ENCODE results near the gene MAP3K7CL.

The MAP3K7CL gene

GRCh38 chr21:29168891-29169315 is 38.5 kb downstream of the MAP3K7CL start:
- no peak for DNase-seq (ENCODE audit: low read depth)

- DNase-seq (ENCODE audit: low read depth), result no peak
Measured at GRCh38 chr21:29170944-29171343, 40.5 kb downstream of the MAP3K7CL start.

GRCh38 chr21:29172282-29172681 is 41.8 kb downstream of the MAP3K7CL start:
- no peak for DNase-seq (ENCODE audit: low read depth)

DNA sequence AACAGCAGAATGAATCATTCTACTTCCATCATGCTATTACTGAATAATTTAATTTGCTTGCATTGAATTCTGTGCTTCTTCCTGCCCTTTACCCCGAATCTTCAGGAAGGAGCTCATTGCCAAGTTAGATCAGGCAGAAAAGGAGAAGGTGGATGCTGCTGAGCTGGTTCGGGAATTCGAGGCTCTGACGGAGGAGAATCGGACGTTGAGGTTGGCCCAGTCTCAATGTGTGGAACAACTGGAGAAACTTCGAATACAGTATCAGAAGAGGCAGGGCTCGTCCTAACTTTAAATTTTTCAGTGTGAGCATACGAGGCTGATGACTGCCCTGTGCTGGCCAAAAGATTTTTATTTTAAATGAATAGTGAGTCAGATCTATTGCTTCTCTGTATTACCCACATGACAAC is 44.2 kb downstream of the MAP3K7CL start:
- no peak for DNase-seq (ENCODE audit: low read depth)

- no peak for DNase-seq (ENCODE audit: low read depth)
Measured at GRCh38 chr21:29175408-29176134, 45.1 kb downstream of the MAP3K7CL start.

GRCh38 chr21:29176471-29177120 is 46.2 kb downstream of the MAP3K7CL start:
- no peak for DNase-seq (ENCODE audit: low read depth)

DNA sequence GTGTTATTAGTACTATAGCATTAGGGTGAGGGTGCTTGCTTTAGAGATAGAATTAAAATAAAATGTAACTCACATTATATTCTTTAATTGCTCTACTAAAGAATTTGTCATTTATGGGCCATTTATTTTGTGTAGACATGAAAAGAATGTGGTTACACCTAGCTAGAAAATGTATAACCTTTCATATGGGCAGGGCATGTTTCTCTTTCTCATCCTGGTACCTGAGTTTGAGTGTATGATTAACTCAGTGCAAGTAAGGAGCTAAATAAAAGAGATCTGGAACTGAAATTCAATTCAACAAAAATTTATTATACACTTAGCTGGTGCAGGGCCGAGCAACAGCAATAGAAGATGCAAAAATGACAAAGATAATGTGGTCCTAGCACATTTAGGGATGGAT is 47.4 kb downstream of the MAP3K7CL start:
- DNase-seq (ENCODE audit: low read depth), result no peak

DNA sequence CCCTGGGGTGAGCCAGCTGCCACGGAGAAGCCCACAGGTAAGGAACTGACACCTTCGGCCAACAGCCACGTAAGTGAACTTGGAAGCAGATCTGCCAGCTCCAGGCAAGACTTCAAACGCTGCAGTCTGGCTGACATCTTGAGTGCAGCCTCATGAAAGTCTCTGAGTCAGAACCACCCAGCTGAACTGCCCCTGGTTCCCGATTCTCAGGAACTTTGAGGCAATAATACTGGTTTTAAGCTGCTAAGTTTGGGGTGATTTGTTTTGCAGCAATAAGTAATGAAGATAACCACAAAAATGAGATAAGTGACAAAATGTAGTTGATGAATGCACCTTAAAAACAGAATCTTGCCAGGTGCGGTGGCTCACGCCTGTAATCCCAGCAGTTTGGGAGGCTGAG is 48.5 kb downstream of the MAP3K7CL start:
- DNase-seq (ENCODE audit: low read depth), result no peak

- no peak for DNase-seq (ENCODE audit: low read depth)
Measured at GRCh38 chr21:29179503-29179902, 49.1 kb downstream of the MAP3K7CL start.

DNA sequence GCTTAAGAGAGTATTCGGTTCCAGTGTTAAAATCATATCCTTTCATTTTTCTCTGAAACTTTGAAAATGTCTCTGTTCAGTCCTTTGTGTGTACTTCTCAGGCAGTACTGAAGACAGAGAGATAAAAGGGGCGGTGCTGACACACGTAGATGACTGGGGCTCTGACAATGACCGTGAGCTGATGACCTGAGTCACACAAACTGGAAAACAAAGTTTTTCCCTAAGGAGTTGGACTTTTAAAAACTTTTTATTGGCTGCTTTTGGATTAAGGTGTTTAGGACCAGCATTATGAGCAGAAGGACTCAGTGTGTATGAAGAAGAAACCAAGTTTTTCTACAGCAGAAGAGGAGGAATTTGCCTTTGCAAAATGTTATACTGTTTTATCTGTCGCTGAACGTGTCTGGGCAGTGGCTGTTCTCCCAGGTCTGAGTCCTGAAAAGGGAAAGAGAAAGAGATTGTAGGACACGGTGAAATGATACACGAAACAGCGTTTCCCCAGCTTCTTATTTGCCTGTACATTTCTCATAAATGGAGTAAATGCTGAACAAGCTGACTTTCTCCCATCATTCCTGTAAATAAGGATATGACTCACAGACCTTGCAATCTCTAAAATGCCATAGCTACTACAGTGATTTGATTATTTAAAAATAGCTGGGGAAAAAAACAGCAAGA is 51.5 kb downstream of the MAP3K7CL start:
- no peak for DNase-seq (ENCODE audit: low read depth)

DNA sequence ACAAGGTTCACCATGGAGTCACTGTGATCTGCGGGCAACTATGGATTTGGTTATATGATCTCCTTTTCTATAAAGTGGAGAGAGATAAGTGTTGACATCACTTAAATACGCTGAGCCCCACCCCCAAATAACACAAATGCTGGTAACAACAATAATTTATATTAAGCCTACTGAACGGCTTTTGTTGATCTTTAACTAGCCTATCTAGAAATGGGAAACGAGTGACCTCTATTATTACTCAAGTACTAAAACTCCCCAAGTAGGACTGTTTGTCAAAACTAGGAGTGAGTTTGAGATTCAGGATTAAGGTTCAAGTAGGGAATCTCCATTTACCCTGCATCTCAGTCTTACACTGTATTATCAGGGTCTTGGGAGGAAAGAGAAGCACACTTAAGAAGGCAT is 52.2 kb downstream of the MAP3K7CL start:
- DNase-seq (ENCODE audit: low read depth), result no peak

GRCh38 chr21:29184037-29184436 is 53.6 kb downstream of the MAP3K7CL start:
- no peak for DNase-seq (ENCODE audit: low read depth)

- DNase-seq (ENCODE audit: low read depth), result no peak
Measured at GRCh38 chr21:29185172-29185571, 54.7 kb downstream of the MAP3K7CL start.

DNA sequence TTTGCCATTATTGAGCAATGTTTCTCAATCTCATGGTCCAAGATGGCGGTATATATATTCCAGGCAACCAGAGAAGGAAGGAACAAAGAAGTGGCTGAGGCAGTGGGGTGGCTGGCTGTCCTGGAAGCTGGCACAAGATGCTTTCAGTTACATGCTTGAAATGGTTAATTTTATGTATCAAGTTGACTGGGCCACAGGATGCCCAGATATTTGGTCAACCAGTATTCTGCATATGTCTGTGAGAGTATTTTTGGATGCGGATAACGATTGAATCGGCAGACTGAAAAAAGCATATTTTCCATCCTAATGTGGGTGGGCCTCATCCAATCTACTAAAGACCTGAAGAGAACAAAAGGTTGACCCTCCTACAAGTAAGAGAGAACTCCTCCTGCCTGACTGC is 55.2 kb downstream of the MAP3K7CL start:
- DNase-seq (ENCODE audit: low read depth), result no peak

- DNase-seq (ENCODE audit: low read depth), result no peak
Measured at GRCh38 chr21:29186246-29186645, 55.8 kb downstream of the MAP3K7CL start.

GRCh38 chr21:29187944-29188343 is 57.5 kb downstream of the MAP3K7CL start:
- DNase-seq (ENCODE audit: low read depth), result no peak

DNA sequence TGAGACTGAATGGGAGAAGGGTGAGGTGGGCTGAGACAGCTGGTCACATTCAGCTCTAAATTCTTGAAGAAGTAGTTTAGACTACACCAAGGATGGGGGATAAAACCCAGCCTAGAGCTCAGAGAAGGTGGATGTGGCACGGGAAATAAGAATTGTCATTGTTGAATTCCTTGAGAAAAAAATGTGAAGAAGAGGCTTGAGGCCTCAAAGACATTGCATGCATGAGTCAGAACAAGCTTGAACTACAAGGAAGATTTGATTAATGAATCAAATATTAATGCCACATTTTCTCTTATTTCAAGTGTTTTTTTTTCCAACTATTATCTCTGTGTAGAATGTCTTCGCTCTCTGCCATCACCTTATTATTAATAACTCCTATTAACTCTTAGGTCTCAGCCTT is 58.9 kb downstream of the MAP3K7CL start:
- no peak for DNase-seq (ENCODE audit: low read depth)

DNA sequence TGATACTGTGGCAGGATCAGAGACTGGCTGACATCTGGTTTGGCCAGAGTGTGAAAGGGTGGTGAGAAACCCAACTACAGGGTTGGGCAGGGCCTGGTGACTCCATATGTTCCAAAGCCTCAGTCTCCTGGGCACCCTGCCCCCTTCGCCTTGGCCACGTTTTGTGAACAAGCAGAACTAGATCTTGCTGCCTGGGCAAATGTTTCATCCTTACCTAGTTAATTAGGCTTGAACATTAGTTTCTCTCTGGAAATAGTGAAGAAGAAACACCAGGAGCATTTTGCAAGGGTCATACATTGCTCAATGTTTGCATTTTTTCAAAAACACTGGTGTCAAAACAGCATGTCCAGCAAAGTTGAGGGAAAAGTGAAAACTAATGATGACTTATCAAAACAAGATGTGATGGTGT is 60.5 kb downstream of the MAP3K7CL start:
- DNase-seq (ENCODE audit: low read depth), result no peak

DNA sequence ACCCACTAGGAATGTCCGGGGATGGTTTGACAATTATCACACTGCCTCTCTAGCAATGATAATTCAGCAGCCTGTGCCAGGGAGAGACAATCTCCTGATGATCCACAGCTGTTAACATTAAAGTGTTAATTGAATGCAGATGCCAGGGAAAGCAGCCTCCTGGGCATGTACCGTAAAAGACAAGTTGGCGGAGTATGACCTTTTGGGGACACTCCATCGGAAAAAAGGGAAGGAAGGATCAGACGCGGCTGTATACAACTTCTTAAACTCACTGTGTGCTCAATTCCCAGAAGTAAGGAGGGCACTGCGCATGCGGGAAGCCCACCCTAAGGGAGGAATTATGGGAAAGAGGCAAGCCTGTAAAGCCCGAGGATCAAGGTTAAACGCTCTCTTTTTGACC is 62.6 kb downstream of the MAP3K7CL start:
- no peak for DNase-seq (ENCODE audit: low read depth)

- no peak for DNase-seq (ENCODE audit: low read depth)
Measured at GRCh38 chr21:29193901-29194300, 63.5 kb downstream of the MAP3K7CL start.

DNA sequence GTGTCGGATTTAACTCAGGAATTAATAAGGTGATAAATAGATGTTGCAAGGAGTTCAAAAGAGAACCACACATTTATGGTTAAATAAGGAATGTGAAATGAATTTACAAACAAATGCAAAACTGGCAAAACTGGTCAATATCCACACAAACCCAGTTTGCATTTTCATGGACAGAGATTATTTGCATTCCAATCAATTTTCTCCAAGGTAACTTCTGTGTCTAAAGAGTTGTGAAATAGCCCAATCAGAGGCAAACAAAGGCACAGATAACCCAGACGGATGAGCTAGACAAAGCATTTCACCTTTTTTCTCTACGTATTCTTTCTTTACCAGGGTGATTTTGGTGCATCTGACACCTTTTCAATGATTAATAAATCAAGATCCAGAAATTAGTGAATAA is 63.9 kb downstream of the MAP3K7CL start:
- DNase-seq (ENCODE audit: low read depth), result no peak

DNA sequence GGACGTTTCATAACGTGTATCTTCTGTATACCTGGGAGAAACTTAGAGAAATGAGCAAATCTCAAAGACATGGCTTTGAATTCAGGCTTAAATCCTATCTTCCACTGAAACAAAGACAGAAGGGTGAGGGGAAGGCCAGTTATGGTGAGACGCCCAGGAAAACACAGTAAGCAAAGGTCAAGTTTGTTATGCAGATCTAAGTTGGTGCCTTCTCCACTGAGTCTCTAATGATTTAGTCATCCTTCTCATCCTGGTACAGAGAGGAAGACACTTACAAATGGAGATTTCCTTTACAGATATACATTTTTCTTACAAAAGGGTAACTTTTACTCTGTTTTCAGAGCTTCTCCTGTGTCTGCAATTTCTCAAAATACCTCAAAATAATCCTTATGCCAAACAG is 64.4 kb downstream of the MAP3K7CL start:
- no peak for DNase-seq (ENCODE audit: low read depth)

DNA sequence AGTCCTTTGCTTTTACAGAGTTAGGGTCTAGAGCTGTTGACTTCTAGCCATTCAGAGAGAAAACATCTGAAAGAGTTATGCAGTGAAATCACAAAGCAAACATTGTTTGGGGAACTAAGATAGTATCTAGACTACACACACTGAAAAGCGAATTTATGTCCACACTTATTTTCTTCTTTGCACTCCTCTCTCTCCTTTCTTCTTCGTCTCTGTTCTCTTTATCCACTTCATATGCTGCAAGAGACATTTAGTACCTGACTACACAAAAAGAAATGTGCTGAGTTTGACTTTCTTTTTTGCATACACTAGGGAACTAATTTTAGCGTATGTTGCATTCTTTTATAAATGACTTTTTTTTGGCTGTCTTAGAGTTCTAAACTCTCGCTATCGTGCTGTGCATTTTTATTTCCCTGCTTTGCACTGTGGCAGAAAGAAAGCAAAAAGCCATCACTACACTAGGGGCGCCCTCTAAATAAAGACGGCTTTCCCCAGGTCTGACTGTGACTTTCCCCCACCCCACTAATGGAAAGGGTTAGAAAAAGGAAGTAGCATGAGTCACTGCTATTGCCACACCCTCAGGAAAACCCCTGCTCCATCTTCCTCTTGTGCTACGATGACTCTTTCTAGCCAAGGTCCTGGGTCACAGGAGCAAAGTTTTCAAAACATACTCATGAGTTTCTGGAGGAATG is 65.7 kb downstream of the MAP3K7CL start:
- DNase-seq (ENCODE audit: low read depth), result peak; percentile 31
